Measurements from ENCODE around the gene CARD10.

GRCh38 chr22:37533995-37534394 is 14.8 kb upstream of the CARD10 start:
- TF ChIP-seq POLR2AphosphoS5 (IDR thresholded peaks at IDR 0.05; ENCODE audit: low read depth, low read length): no peak
- TF ChIP-seq POLR2A (IDR thresholded peaks at IDR 0.05; ENCODE audit: insufficient read depth in 1 of 2, low read depth in 2 of 2, low read length in 2 of 2): no peak
- TF ChIP-seq MXI1 (IDR thresholded peaks at IDR 0.05; ENCODE audit: borderline replicate concordance, low read depth, low read length): no peak
- TF ChIP-seq, protein P1, sequence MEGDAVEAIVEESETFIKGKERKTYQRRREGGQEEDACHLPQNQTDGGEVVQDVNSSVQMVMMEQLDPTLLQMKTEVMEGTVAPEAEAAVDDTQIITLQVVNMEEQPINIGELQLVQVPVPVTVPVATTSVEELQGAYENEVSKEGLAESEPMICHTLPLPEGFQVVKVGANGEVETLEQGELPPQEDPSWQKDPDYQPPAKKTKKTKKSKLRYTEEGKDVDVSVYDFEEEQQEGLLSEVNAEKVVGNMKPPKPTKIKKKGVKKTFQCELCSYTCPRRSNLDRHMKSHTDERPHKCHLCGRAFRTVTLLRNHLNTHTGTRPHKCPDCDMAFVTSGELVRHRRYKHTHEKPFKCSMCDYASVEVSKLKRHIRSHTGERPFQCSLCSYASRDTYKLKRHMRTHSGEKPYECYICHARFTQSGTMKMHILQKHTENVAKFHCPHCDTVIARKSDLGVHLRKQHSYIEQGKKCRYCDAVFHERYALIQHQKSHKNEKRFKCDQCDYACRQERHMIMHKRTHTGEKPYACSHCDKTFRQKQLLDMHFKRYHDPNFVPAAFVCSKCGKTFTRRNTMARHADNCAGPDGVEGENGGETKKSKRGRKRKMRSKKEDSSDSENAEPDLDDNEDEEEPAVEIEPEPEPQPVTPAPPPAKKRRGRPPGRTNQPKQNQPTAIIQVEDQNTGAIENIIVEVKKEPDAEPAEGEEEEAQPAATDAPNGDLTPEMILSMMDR (CRISPR knock-in tag; IDR thresholded peaks at IDR 0.05): no peak
- TF ChIP-seq TRIM24 (CRISPR knock-in tag; IDR thresholded peaks at IDR 0.05): no peak

All from HepG2 (cell line).